ENCODE data around the gene POLDIP3. TPM values are rescaled to one million over a fixed set of nuclear protein-coding genes. Genes with fewer than 3 reads are reported as not detected.
A peak's percentile ranks its signal among the peaks of the same experiment; 100 is the strongest.
"Not testable (repeated sequence)": the region's sequence is repeated elsewhere in the genome, so short reads cannot be mapped to it uniquely, and the experiment has no call there.

The POLDIP3 gene
- total RNA-seq, 1 donor from 2014 or later = 39.3 TPM

DNA sequence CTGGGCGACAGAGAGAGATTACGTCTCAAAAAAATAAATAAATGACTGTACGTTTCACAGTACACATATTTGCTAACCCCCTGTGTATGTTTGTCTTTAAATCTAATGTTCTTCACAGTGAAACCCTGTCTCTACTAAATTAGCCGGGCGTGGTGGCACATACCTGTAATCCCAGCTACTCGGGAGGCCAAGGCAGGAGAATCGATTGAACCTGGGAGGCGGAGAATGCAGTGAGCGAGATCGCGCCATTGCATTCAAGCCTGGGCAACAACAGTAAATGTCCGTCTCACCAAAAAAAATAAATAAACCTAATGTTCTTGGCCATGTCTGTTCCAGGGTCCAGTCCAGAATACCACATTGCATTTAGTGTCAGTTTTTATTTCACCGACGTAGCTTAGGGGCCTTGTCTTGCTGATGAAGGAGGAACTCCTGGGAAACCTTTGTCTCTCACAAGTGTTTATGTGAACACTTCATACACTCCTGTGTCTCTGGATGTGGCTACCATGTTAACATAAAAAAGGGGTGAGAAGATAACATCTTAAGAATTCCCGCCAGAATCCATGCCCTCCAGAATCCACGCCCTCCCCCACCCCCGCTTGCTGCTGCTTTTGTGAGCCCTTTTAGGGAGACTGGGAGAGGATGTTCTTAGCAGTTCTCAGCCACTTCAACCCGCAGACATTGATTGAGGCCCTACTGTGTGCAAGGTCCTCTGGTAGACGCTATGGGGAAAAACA lies 65.9 kb downstream of the POLDIP3 start:
- DNase-seq (ENCODE audit: missing footprints) (no peak), ATAC-seq (no peak)
- intact Hi-C loops (cut with DNase I) = no loop called here

- intact Hi-C loops (cut with DNase I); ATAC-seq; DNase-seq (ENCODE audit: missing footprints): not testable (repeated sequence)
Measured at GRCh38 chr22:42548126-42548525, 66.6 kb downstream of the POLDIP3 start.

- ATAC-seq (no peak), DNase-seq (ENCODE audit: missing footprints) (no peak)
- intact Hi-C loops (cut with DNase I) = no loop called here
Measured at GRCh38 chr22:42547562-42547961, 67.1 kb downstream of the POLDIP3 start.

- intact Hi-C loops (cut with DNase I) = no loop called here
- DNase-seq (ENCODE audit: missing footprints) = no peak
- ATAC-seq = no peak
Measured at GRCh38 chr22:42544686-42545085, 70.0 kb downstream of the POLDIP3 start.

- DNase-seq (ENCODE audit: missing footprints); intact Hi-C loops (cut with DNase I): not testable (repeated sequence)
- ATAC-seq = peak; percentile 63
Measured at GRCh38 chr22:42539236-42539771, 75.4 kb downstream of the POLDIP3 start.

- intact Hi-C loops (cut with DNase I); DNase-seq (ENCODE audit: missing footprints): not testable (repeated sequence)
- peak; percentile 63 for ATAC-seq
Measured at GRCh38 chr22:42537199-42537831, 77.4 kb downstream of the POLDIP3 start.

GRCh38 chr22:42536634-42537033 lies 78.0 kb downstream of the POLDIP3 start:
- intact Hi-C loops (cut with DNase I); DNase-seq (ENCODE audit: missing footprints); ATAC-seq: not testable (repeated sequence)

GRCh38 chr22:42536166-42536565 lies 78.5 kb downstream of the POLDIP3 start:
- no peak for DNase-seq (ENCODE audit: missing footprints)
- no peak for ATAC-seq
- intact Hi-C loops (cut with DNase I) = no loop called here

DNA sequence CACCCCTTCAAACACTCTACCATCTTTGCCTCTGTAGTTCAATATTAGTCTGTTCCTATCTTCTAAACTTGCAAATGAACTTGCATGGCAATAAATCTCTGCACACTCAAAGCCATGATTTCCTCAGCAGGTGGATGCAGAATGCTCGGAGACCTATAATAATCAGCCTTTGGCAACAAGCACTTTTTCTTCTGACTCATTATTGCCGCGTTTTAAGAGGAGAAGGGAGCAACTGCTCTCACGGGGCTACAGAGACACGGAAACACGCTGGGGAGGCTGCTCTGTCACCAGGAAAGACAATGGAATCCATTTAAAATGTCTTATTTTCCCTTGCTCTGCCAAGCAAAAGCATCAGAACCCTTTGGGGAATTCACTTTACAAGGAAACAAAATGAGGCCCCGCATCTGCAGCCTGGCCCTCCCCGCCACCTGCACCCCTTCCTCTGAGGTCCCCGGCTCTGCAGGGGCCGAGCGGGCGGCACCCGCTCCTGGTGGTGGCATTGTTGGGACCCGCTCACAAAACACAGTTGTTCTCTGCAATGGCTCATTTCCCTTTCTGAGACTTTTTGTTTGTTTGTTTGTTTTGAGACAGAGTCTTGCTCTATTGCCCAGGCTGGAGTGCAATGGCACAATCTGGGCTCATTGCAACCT lies 79.5 kb downstream of the POLDIP3 start:
- DNase-seq (ENCODE audit: missing footprints); intact Hi-C loops (cut with DNase I); ATAC-seq: not testable (repeated sequence)

Other genes with a start within 250 kb of the POLDIP3 start
- 2.9 TPM for gene NFAM1, start 182.5 kb downstream of the POLDIP3 start, total RNA-seq
- gene RRP7A, start 95.1 kb downstream of the POLDIP3 start, total RNA-seq = 16.3 TPM
- 2.6 TPM for gene SERHL2, start 60.9 kb downstream of the POLDIP3 start, total RNA-seq
- 0.41 TPM for gene ATP5MGL, start 25.7 kb upstream of the POLDIP3 start, total RNA-seq
- gene CYB5R3, start 34.5 kb upstream of the POLDIP3 start, total RNA-seq = 268 TPM
- 81.2 TPM for gene A4GALT, start 106.0 kb upstream of the POLDIP3 start, total RNA-seq
- gene ARFGAP3, start 242.4 kb upstream of the POLDIP3 start, total RNA-seq = 22.3 TPM